BLaER1 (cell line): ENCODE measurements around the gene CLEC2D.

ENCODE experiments used
- H3K27ac ChIP-seq: shearing (Covaris generic); formaldehyde crosslinking; 2 replicates; pipeline ENCODE4 v1.8.1; 2022
- H3K27me3 ChIP-seq: shearing (Covaris generic); formaldehyde crosslinking; 2 replicates; pipeline ENCODE4 v1.8.1; 2022
- H3K36me3 ChIP-seq: shearing (Covaris generic); formaldehyde crosslinking; 2 replicates; pipeline ENCODE4 v1.8.1; 2022
- H3K4me1 ChIP-seq: shearing (Covaris generic); formaldehyde crosslinking; 2 replicates; pipeline ENCODE4 v1.8.1; 2022
- H3K4me2 ChIP-seq: shearing (Covaris generic); formaldehyde crosslinking; 2 replicates; pipeline ENCODE4 v1.8.1; 2022
- H3K4me3 ChIP-seq: shearing (Covaris generic); formaldehyde crosslinking; 2 replicates; pipeline ENCODE4 v1.8.1; 2022
- H3K9ac ChIP-seq: shearing (Covaris generic); formaldehyde crosslinking; 2 replicates; pipeline ENCODE4 v1.8.1; 2022
- H3K9me3 ChIP-seq: shearing (Covaris generic); formaldehyde crosslinking; 2 replicates; pipeline ENCODE4 v1.8.1; 2022
- H4K20me1 ChIP-seq: shearing (Covaris generic); formaldehyde crosslinking; 2 replicates; pipeline ENCODE4 v1.8.1; 2022
- Cebpa-rat ChIP-seq: shearing (Covaris generic); IDR thresholded peaks from 2 replicates; pipeline ENCODE4 v1.8.1; 2022

CLEC2D gene

GRCh38 chr12:9721394-9722092 is 52.0 kb downstream of the CLEC2D start:
- no peaks in the 10 kb centered on the region for H4K20me1 ChIP-seq
- no peak overlapping the region for H3K9ac ChIP-seq
- 0 out of 2 replicates have a peak overlapping the region, but pooled peaks have one; percentile 19 for H3K27ac ChIP-seq
- peak overlapping the region; percentile 52 for H3K4me2 ChIP-seq
- H3K27me3 ChIP-seq, result no peaks in the 10 kb centered on the region
- TF ChIP-seq Cebpa-rat, result peak; percentile 93; the same call in 1 of the 2 replicates
- peaks cover 38% of the 10 kb centered on the region for H3K4me1 ChIP-seq
- no peaks in the 10 kb centered on the region for H3K36me3 ChIP-seq
- H3K4me3 ChIP-seq, result no peak overlapping the region
- no peaks in the 10 kb centered on the region for H3K9me3 ChIP-seq

- Histone ChIP-seq H3K4me3 (no peak overlapping the region), H3K27ac (no peak overlapping the region), H3K9me3 (no peaks in the 10 kb centered on the region), H3K4me2 (no peak overlapping the region), H3K4me1 (peaks cover 33% of the 10 kb centered on the region), H3K27me3 (no peaks in the 10 kb centered on the region), H3K9ac (no peak overlapping the region), H4K20me1 (no peaks in the 10 kb centered on the region), H3K36me3 (no peaks in the 10 kb centered on the region)
- no peak for TF ChIP-seq Cebpa-rat
Measured at GRCh38 chr12:9724023-9724422, 54.5 kb downstream of the CLEC2D start.

GRCh38 chr12:9725213-9725870 is 55.8 kb downstream of the CLEC2D start:
- TF ChIP-seq Cebpa-rat, result no peak
- Histone ChIP-seq H3K27me3 (no peaks in the 10 kb centered on the region), H3K9ac (no peak overlapping the region), H4K20me1 (no peaks in the 10 kb centered on the region), H3K9me3 (no peaks in the 10 kb centered on the region), H3K4me1 (peaks cover 24% of the 10 kb centered on the region), H3K27ac (no peak overlapping the region), H3K4me3 (no peak overlapping the region), H3K36me3 (no peaks in the 10 kb centered on the region), H3K4me2 (no peak overlapping the region)

- Histone ChIP-seq H3K9me3 (no peaks in the 10 kb centered on the region), H3K4me1 (0 out of 2 replicates have a peak, but pooled peaks cover under 1% of the 10 kb centered on the region), H4K20me1 (no peaks in the 10 kb centered on the region), H3K36me3 (no peaks in the 10 kb centered on the region), H3K4me3 (no peak overlapping the region), H3K9ac (no peak overlapping the region), H3K27me3 (no peaks in the 10 kb centered on the region), H3K4me2 (no peak overlapping the region), H3K27ac (no peak overlapping the region)
- TF ChIP-seq Cebpa-rat, result no peak
Measured at GRCh38 chr12:9727813-9728212, 58.3 kb downstream of the CLEC2D start.

GRCh38 chr12:9729082-9729481 is 59.6 kb downstream of the CLEC2D start:
- no peak for TF ChIP-seq Cebpa-rat
- no peak overlapping the region for H3K9ac ChIP-seq

GRCh38 chr12:9730011-9730410 is 60.5 kb downstream of the CLEC2D start:
- Histone ChIP-seq H3K9me3 (no peaks in the 10 kb centered on the region), H3K4me3 (no peak overlapping the region), H3K4me2 (no peak overlapping the region), H3K4me1 (no peaks in the 10 kb centered on the region), H3K27ac (no peak overlapping the region), H3K9ac (no peak overlapping the region), H3K27me3 (no peaks in the 10 kb centered on the region), H3K36me3 (no peaks in the 10 kb centered on the region), H4K20me1 (no peaks in the 10 kb centered on the region)
- TF ChIP-seq Cebpa-rat, result no peak

More at GRCh38 chr12:9729082-9729481, 59.6 kb downstream of the CLEC2D start:
- H3K9me3 ChIP-seq, result no peaks in the 10 kb centered on the region
- H3K36me3 ChIP-seq, result no peaks in the 10 kb centered on the region
- no peak overlapping the region for H3K27ac ChIP-seq
- H3K4me2 ChIP-seq, result no peak overlapping the region
- H4K20me1 ChIP-seq, result no peaks in the 10 kb centered on the region
- H3K4me1 ChIP-seq, result no peaks in the 10 kb centered on the region
- H3K27me3 ChIP-seq, result no peaks in the 10 kb centered on the region
- H3K4me3 ChIP-seq, result no peak overlapping the region

- Histone ChIP-seq H3K9ac (no peak overlapping the region), H4K20me1 (no peaks in the 10 kb centered on the region), H3K27me3 (no peaks in the 10 kb centered on the region), H3K4me1 (no peaks in the 10 kb centered on the region), H3K27ac (no peak overlapping the region), H3K36me3 (no peaks in the 10 kb centered on the region), H3K4me3 (no peak overlapping the region), H3K4me2 (no peak overlapping the region), H3K9me3 (no peaks in the 10 kb centered on the region)
- TF ChIP-seq Cebpa-rat, result no peak
Measured at GRCh38 chr12:9730591-9730990, 61.1 kb downstream of the CLEC2D start.

- Histone ChIP-seq H3K27me3 (no peaks in the 10 kb centered on the region), H3K9ac (no peak overlapping the region), H3K9me3 (no peaks in the 10 kb centered on the region), H3K4me1 (peaks cover 3% of the 10 kb centered on the region; the same call in 1 of the 2 replicates), H3K36me3 (no peaks in the 10 kb centered on the region), H3K4me2 (no peak overlapping the region), H3K4me3 (no peak overlapping the region), H4K20me1 (no peaks in the 10 kb centered on the region), H3K27ac (no peak overlapping the region)
- TF ChIP-seq Cebpa-rat, result no peak
Measured at GRCh38 chr12:9731393-9731792, 61.9 kb downstream of the CLEC2D start.

GRCh38 chr12:9731797-9732196 is 62.3 kb downstream of the CLEC2D start:
- H3K36me3 ChIP-seq, result no peaks in the 10 kb centered on the region
- no peak overlapping the region for H3K4me3 ChIP-seq
- no peak overlapping the region for H3K4me2 ChIP-seq
- peaks cover 7% of the 10 kb centered on the region for H3K4me1 ChIP-seq
- H3K27ac ChIP-seq, result no peak overlapping the region
- H3K9me3 ChIP-seq, result no peaks in the 10 kb centered on the region
- H3K9ac ChIP-seq, result no peak overlapping the region
- TF ChIP-seq Cebpa-rat, result no peak
- H3K27me3 ChIP-seq, result no peaks in the 10 kb centered on the region
- H4K20me1 ChIP-seq, result no peaks in the 10 kb centered on the region

GRCh38 chr12:9732921-9733461 is 63.5 kb downstream of the CLEC2D start, which contains the start of gene CLECL1:
Gene CLECL1, minus strand, starts transcription at chr12:9733097.
- no peaks in the 10 kb centered on the region for H3K27me3 ChIP-seq
- no peak for TF ChIP-seq Cebpa-rat
- H3K9me3 ChIP-seq, result no peaks in the 10 kb centered on the region
- H3K36me3 ChIP-seq, result no peaks in the 10 kb centered on the region
- no peak within 1 kb of the TSS for H3K4me2 ChIP-seq
- no peak within 1 kb of the TSS for H3K4me3 ChIP-seq
- H4K20me1 ChIP-seq, result no peaks in the 10 kb centered on the region
- H3K4me1 ChIP-seq, result peaks cover 19% of the 10 kb centered on the region
- H3K9ac ChIP-seq, result no peak within 1 kb of the TSS
- no peak within 1 kb of the TSS for H3K27ac ChIP-seq
